ENCODE data around the gene PLA2G4D.

The PLA2G4D gene

GRCh38 chr15:42048080-42048820 lies 46.1 kb downstream of the PLA2G4D start:
- DNase-seq = no peak

GRCh38 chr15:42046597-42046996 lies 47.8 kb downstream of the PLA2G4D start:
- no peak for DNase-seq

- DNase-seq = no peak
These were observed 49.1 kb downstream of the PLA2G4D start for GRCh38 chr15:42045211-42045615.

- DNase-seq = no peak
These were observed 51.6 kb downstream of the PLA2G4D start for GRCh38 chr15:42042602-42043400.

GRCh38 chr15:42038401-42038800 lies 56.0 kb downstream of the PLA2G4D start:
- DNase-seq = no peak

GRCh38 chr15:42037656-42038055 lies 56.7 kb downstream of the PLA2G4D start:
- DNase-seq = no peak

GRCh38 chr15:42036966-42037365 lies 57.4 kb downstream of the PLA2G4D start:
- no peak for DNase-seq

- DNase-seq = no peak
These were observed 58.1 kb downstream of the PLA2G4D start for GRCh38 chr15:42036112-42036905.

GRCh38 chr15:42035435-42035761 lies 59.0 kb downstream of the PLA2G4D start:
- peak in 1 of 2 donors; percentile 8 for DNase-seq

GRCh38 chr15:42034628-42035434 lies 59.5 kb downstream of the PLA2G4D start:
- DNase-seq = no peak

- DNase-seq = no peak
These were observed 61.0 kb downstream of the PLA2G4D start for GRCh38 chr15:42033214-42033873.

- DNase-seq = no peak
These were observed 61.8 kb downstream of the PLA2G4D start for GRCh38 chr15:42032376-42033213.

GRCh38 chr15:42031198-42031915 lies 63.0 kb downstream of the PLA2G4D start:
- DNase-seq = no peak

- DNase-seq = no peak
These were observed 66.8 kb downstream of the PLA2G4D start for GRCh38 chr15:42027521-42027920.

GRCh38 chr15:42024303-42024702 lies 70.1 kb downstream of the PLA2G4D start:
- no peak for DNase-seq

GRCh38 chr15:42021593-42021992 lies 72.8 kb downstream of the PLA2G4D start:
- no peak for DNase-seq

GRCh38 chr15:42020713-42021273 lies 73.6 kb downstream of the PLA2G4D start, which contains the start of gene PLA2G4E:
Gene PLA2G4E (minus strand): TSS chr15:42021042. CDS start chr15:42021030, 12 bp downstream.
- no peak for DNase-seq

GRCh38 chr15:42018306-42019224 lies 75.8 kb downstream of the PLA2G4D start:
- no peak for DNase-seq

Measured in bone marrow (tissue), 2 donors.